Liver (tissue), 9 donors: ENCODE results near the gene KSR2. TPM values are rescaled to one million over a fixed set of nuclear protein-coding genes. Genes with fewer than 3 reads are reported as not detected.

Experiments
- DNase-seq: peaks from one replicate; pipeline ENCODE4 v3.0.0-alpha.2; 2017; ENCODE audit warnings: low spot score
- H3K27ac ChIP-seq, 2 donors: one replicate each; pipeline ENCODE4 v1.7.0; 2013; ENCODE audit warnings: inconsistent platforms in 2 of 2, low read length in 2 of 2, control low read depth in 1 of 2, low read depth in 1 of 2, mild to moderate bottlenecking in 1 of 2
- H3K27me3 ChIP-seq, 4 donors: one replicate each; pipeline versions ENCODE4 v1.6.1 to v1.7.0; 2013; ENCODE audit warnings: low read length in 3 of 4, inconsistent platforms in 1 of 4, mild to moderate bottlenecking in 1 of 4, moderate library complexity in 1 of 4; ENCODE audit not compliant: control insufficient read depth in 4 of 4, insufficient read depth in 4 of 4
- H3K36me3 ChIP-seq, 4 donors: one replicate each; pipeline versions ENCODE4 v1.6.1 to v1.7.0; 2013; ENCODE audit warnings: low read length in 3 of 4, mild to moderate bottlenecking in 3 of 4, low read depth in 1 of 4, moderate library complexity in 1 of 4; ENCODE audit not compliant: control insufficient read depth in 4 of 4, insufficient read depth in 3 of 4
- H3K4me1 ChIP-seq, 4 donors: one replicate each; pipeline versions ENCODE4 v1.6.1 to v1.7.0; 2013; ENCODE audit warnings: low read length in 3 of 4, mild to moderate bottlenecking in 3 of 4, moderate library complexity in 1 of 4; ENCODE audit not compliant: control insufficient read depth in 4 of 4, insufficient read depth in 4 of 4
- H3K4me3 ChIP-seq, 3 donors: one replicate each; pipeline versions ENCODE4 v1.6.1 to v1.7.0; 2013; ENCODE audit warnings: low read length in 3 of 3, control low read depth in 1 of 3, low read depth in 1 of 3, mild to moderate bottlenecking in 1 of 3
- H3K9ac ChIP-seq, 2 donors: one replicate each; pipeline ENCODE4 v1.7.0; 2013; ENCODE audit warnings: low read length in 2 of 2, mild to moderate bottlenecking in 2 of 2, moderate library complexity in 2 of 2, control low read depth in 1 of 2, low read depth in 1 of 2
- H3K9me3 ChIP-seq, 4 donors: one replicate each; pipeline versions ENCODE4 v1.6.1 to v1.7.0; 2013; ENCODE audit warnings: low read length in 3 of 4; ENCODE audit not compliant: control insufficient read depth in 4 of 4
- ATF3 ChIP-seq: IDR thresholded peaks from 2 replicates; pipeline ENCODE4 v1.6.1; 2016; ENCODE audit warnings: antibody characterized with exemption
- CTCF ChIP-seq: fragments of 150-350 bp; IDR thresholded peaks from 2 replicates; pipeline ENCODE4 v1.5.1; 2017; ENCODE audit warnings: improper control_type of control experiment, low read depth, low read length; ENCODE audit not compliant: missing input control
- EGR1 ChIP-seq, 2 donors: IDR thresholded peaks; 2 replicates each; pipeline ENCODE4 v1.6.1; 2016 to 2018; ENCODE audit warnings: antibody characterized with exemption in 2 of 2, low read depth in 2 of 2
- FOXA2 ChIP-seq: IDR thresholded peaks from 2 replicates; pipeline ENCODE4 v1.6.1; 2016; ENCODE audit warnings: antibody characterized with exemption
- GABPA ChIP-seq, 2 donors: IDR thresholded peaks in 1 of 2; conservative IDR thresholded peaks in 1 of 2; 2 replicates each; pipeline ENCODE4 v1.6.1; 2016; ENCODE audit warnings: antibody characterized with exemption in 2 of 2, mild to moderate bottlenecking in 1 of 2, moderate library complexity in 1 of 2
- HNF4A ChIP-seq, 2 donors: conservative IDR thresholded peaks; 2 replicates each; pipeline ENCODE4 v1.6.1; 2016; ENCODE audit warnings: antibody characterized with exemption in 2 of 2, mild to moderate bottlenecking in 2 of 2
- HNF4G ChIP-seq: IDR thresholded peaks from 2 replicates; pipeline ENCODE4 v1.6.1; 2016; ENCODE audit warnings: antibody characterized with exemption
- JUND ChIP-seq, 2 donors: IDR thresholded peaks; 2 replicates each; pipeline ENCODE4 v1.6.1; 2016; ENCODE audit warnings: antibody characterized with exemption in 2 of 2
- MAX ChIP-seq: IDR thresholded peaks from 2 replicates; pipeline ENCODE4 v1.6.1; 2016; ENCODE audit warnings: antibody characterized with exemption
- NR2F2 ChIP-seq: IDR thresholded peaks from 2 replicates; pipeline ENCODE4 v1.6.1; 2016; ENCODE audit warnings: antibody characterized with exemption
- RAD21 ChIP-seq, 2 donors: IDR thresholded peaks; 2 replicates each; pipeline ENCODE4 v1.6.1; 2016; ENCODE audit warnings: antibody characterized with exemption in 2 of 2, mild to moderate bottlenecking in 2 of 2
- REST ChIP-seq: IDR thresholded peaks from 2 replicates; pipeline ENCODE4 v1.6.1; 2016; ENCODE audit warnings: antibody characterized with exemption, mild to moderate bottlenecking
- TAF1 ChIP-seq: conservative IDR thresholded peaks from 2 replicates; pipeline ENCODE4 v1.6.1; 2016; ENCODE audit warnings: antibody characterized with exemption, mild to moderate bottlenecking
- YY1 ChIP-seq: IDR thresholded peaks from 2 replicates; pipeline ENCODE4 v1.6.1; 2016; ENCODE audit warnings: antibody characterized with exemption, mild to moderate bottlenecking
- ZBTB33 ChIP-seq: IDR thresholded peaks from 2 replicates; pipeline ENCODE4 v1.6.1; 2016; ENCODE audit warnings: antibody characterized with exemption
- WGBS: extraction: QIAGEN DNeasy Blood & Tissue Kit; methylation state at CpG from one replicate; pipeline ENCODE4 v1.1.7; 2013; 5-methylcytosine and 5-hydroxymethylcytosine counted together
- polyA plus RNA-seq, 2 donors: library from polyadenylated mRNA; stranded (reverse) in 1 of 2; unstranded in 1 of 2; fragments of 200-250 nt in 1 of 2; fragments of >200 nt in 1 of 2; fragmentation: Nextera tagmentation in 1 of 2; extraction: Ambion mirVana in 1 of 2; gene quantifications; one replicate each; pipeline versions ENCODE4 v1.2.1 to v1.2.3, GENCODE V29; 2013 to 2015
- total RNA-seq, 2 donors: library from RNA; depleted of rRNA; stranded (reverse); fragments of >200 nt; gene quantifications; one replicate each; pipeline ENCODE4 v1.2.3, GENCODE V29; 2014
- donor health status: healthy.
- donor health status: healthy.
- donor health status: healthy.
- donor health status: healthy.
- donor health status: healthy.

Gene KSR2
- total and polyA plus RNA-seq, 4 donors, result under 0.01 to 0.02 (median under 0.01) TPM; not detected in 1

GRCh38 chr12:117563706-117564105 is 405.1 kb downstream of the KSR2 start:
- DNase-seq, result no peak
- Histone ChIP-seq H3K9me3 (no peaks in the 10 kb centered on the region), H3K36me3 (no peaks in the 10 kb centered on the region), H3K4me3 (no peak overlapping the region), H3K4me1 (no peaks in the 10 kb centered on the region), H3K27ac (no peak overlapping the region), H3K27me3 (peaks cover 0 to 2% (median 0%) of the 10 kb centered on the region in 4 donors), H3K9ac (no peak overlapping the region)
- TF ChIP-seq HNF4A (conservative IDR thresholded peaks at IDR 0.05), result no peak
- TF ChIP-seq JUND (IDR thresholded peaks at IDR 0.05), result no peak
- TF ChIP-seq MAX, result no peak
- no peak for TF ChIP-seq YY1
- no peak for TF ChIP-seq RAD21 (IDR thresholded peaks at IDR 0.05)
- no peak for TF ChIP-seq NR2F2
- TF ChIP-seq CTCF, result no peak
- TF ChIP-seq GABPA (IDR thresholded peaks at IDR 0.05 in 1 of 2, conservative IDR thresholded peaks at IDR 0.05 in 1 of 2), result no peak
- TF ChIP-seq ATF3, result no peak
- no peak for TF ChIP-seq ZBTB33
- no peak for TF ChIP-seq REST
- WGBS, result 68% methylated on average over 2 of the region's 2 CpGs

GRCh38 chr12:117563007-117563406 is 405.8 kb downstream of the KSR2 start:
- no peaks in the 10 kb centered on the region for H3K4me1 ChIP-seq
- H3K27ac ChIP-seq, result no peak overlapping the region
- H3K27me3 ChIP-seq, result peaks cover 0 to 2% (median 0%) of the 10 kb centered on the region in 4 donors
- no peaks in the 10 kb centered on the region for H3K36me3 ChIP-seq
- H3K9me3 ChIP-seq, result no peaks in the 10 kb centered on the region
- DNase-seq, result no peak
- TF ChIP-seq FOXA2 (no peak), GABPA (IDR thresholded peaks at IDR 0.05 in 1 of 2, conservative IDR thresholded peaks at IDR 0.05 in 1 of 2) (no peak), REST (no peak), HNF4A (conservative IDR thresholded peaks at IDR 0.05) (no peak), HNF4G (no peak), ATF3 (no peak), MAX (no peak), EGR1 (IDR thresholded peaks at IDR 0.05; ENCODE audit: low read depth in 2 of 2) (no peak), TAF1 (no peak), CTCF (no peak), RAD21 (IDR thresholded peaks at IDR 0.05) (no peak)
- H3K4me3 ChIP-seq, result no peak overlapping the region
- H3K9ac ChIP-seq, result no peak overlapping the region
- WGBS, result 74% methylated on average over 5 of the region's 5 CpGs
